Thyroid gland (tissue), 4 donors: Measurements from ENCODE around the gene MRPL16. TPM values are rescaled to one million over a fixed set of nuclear protein-coding genes. Genes with fewer than 3 reads are reported as not detected.

Experiments
- DNase-seq, 2 donors: peaks; one replicate each; pipeline ENCODE4 v3.0.0-alpha.2; 2019
- H3K27ac ChIP-seq, 3 donors: fragments of 200-600 bp; sonication (generic); 1 replicate in 2 of 3; 2 replicates in 1 of 3; pipeline ENCODE4 v1.5.1; 2016 to 2019; ENCODE audit warnings: mild to moderate bottlenecking in 1 of 3, moderate library complexity in 1 of 3
- H3K27me3 ChIP-seq: fragments of 200-600 bp; sonication (generic); one replicate; pipeline ENCODE4 v1.5.1; 2019
- H3K36me3 ChIP-seq, 2 donors: fragments of 200-600 bp; sonication (generic); one replicate each; pipeline ENCODE4 v1.5.1; 2016 to 2019
- H3K4me1 ChIP-seq, 2 donors: fragments of 200-600 bp; sonication (generic); one replicate each; pipeline ENCODE4 v1.5.1; 2017 to 2019
- H3K4me3 ChIP-seq, 3 donors: fragments of 200-600 bp; sonication (generic); replicated peaks in 1 of 3; 1 replicate in 2 of 3; 2 replicates in 1 of 3; pipeline ENCODE4 v1.5.1; 2016; ENCODE audit warnings: mild to moderate bottlenecking in 1 of 3
- H3K9me3 ChIP-seq: fragments of 200-600 bp; sonication (generic); one replicate; pipeline ENCODE4 v1.5.1; 2017
- POLR2A ChIP-seq, 2 donors: fragments of 450-650 bp; IDR thresholded peaks; one replicate each; pipeline ENCODE4 v1.6.1; 2017; ENCODE audit warnings: antibody characterized with exemption in 2 of 2, mild to moderate bottlenecking in 2 of 2, moderate library complexity in 1 of 2
- WGBS, 2 donors: methylation state at CpG; one replicate each; pipeline ENCODE4 v1.1.5; 2017; 5-methylcytosine and 5-hydroxymethylcytosine counted together
- intact Hi-C: fragments of 100-400 bp; cut with DNase I; formaldehyde crosslinking; loops from one replicate; pipeline ENCODE4 v1.15.1; 2023
- total RNA-seq, 4 donors: library from RNA; depleted of rRNA; stranded (reverse); fragments of >200 nt; gene quantifications; one replicate each; pipeline ENCODE4 v1.2.3, GENCODE V29; 2016
- TF ChIP-seq, protein P1 (sequence below), 6 experiments: fragments of 200-600 bp in 3 of 6; fragments of 450-650 bp in 3 of 6; sonication (generic) in 3 of 6; IDR thresholded peaks; one replicate each; pipeline ENCODE4 v1.5.1; 2016 to 2019; ENCODE audit warnings: antibody characterized with exemption in 6 of 6, mild to moderate bottlenecking in 2 of 6, inconsistent platforms in 1 of 6, moderate library complexity in 1 of 6

The MRPL16 gene
- total RNA-seq, 4 donors from 2014 or later = 19.4 to 40.7 (median 25.4) TPM

DNA sequence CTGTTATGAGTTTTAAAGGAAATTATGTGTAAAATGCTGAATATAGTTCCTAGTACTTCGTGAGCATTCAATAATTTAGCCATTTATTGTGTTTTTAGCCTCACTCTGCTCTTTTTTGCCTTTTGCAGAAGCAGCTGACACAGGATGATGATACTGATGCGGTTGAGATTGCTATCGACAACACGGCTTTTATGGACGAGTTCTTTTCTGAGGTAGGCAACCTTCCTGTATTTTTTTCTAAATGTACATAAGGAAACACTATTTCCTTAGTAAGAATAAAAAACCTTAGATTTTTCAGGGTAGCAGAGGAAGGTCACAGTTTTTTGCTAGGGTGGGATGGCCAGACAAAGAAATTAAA, 37.5 kb downstream of the MRPL16 start:
- H3K9me3 ChIP-seq = no peaks in the 10 kb centered on the region
- peaks cover 10 to 12% of the 10 kb centered on the region in 2 donors for H3K36me3 ChIP-seq
- no peak for TF ChIP-seq POLR2A (IDR thresholded peaks at IDR 0.05)
- TF ChIP-seq, protein P1, sequence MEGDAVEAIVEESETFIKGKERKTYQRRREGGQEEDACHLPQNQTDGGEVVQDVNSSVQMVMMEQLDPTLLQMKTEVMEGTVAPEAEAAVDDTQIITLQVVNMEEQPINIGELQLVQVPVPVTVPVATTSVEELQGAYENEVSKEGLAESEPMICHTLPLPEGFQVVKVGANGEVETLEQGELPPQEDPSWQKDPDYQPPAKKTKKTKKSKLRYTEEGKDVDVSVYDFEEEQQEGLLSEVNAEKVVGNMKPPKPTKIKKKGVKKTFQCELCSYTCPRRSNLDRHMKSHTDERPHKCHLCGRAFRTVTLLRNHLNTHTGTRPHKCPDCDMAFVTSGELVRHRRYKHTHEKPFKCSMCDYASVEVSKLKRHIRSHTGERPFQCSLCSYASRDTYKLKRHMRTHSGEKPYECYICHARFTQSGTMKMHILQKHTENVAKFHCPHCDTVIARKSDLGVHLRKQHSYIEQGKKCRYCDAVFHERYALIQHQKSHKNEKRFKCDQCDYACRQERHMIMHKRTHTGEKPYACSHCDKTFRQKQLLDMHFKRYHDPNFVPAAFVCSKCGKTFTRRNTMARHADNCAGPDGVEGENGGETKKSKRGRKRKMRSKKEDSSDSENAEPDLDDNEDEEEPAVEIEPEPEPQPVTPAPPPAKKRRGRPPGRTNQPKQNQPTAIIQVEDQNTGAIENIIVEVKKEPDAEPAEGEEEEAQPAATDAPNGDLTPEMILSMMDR (IDR thresholded peaks at IDR 0.05) = no peak
- intact Hi-C loops = no loop called here
- 83 to 96% methylated on average over 5 of the region's 5 CpGs for WGBS, 2 donors
- no peak overlapping the region for H3K27ac ChIP-seq
- H3K27me3 ChIP-seq = no peaks in the 10 kb centered on the region
- peaks cover 4 to 23% of the 10 kb centered on the region in 2 donors for H3K4me1 ChIP-seq
- no peak for DNase-seq
- no peak overlapping the region for H3K4me3 ChIP-seq

DNA sequence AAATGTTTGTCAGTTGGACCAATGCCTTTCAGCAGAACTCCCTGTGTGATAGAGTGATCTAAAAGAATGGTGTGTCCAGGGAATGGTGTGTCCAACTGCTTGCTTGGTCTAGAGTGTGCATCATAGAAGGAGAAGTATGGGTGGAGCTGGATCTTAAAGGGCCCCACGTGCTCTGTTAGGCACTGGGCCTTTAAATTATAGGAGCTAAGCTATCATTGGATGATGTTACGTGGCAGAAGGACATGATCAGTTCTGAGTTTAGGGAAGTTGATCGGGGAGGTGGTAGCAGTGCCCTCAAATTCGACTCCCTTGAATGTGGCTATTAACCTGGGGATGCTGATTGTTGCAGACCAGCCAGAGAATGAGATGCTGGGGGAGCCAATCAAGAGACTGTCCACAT, 39.0 kb downstream of the MRPL16 start:
- no peak for DNase-seq
- Histone ChIP-seq H3K27me3 (no peaks in the 10 kb centered on the region), H3K27ac (no peak overlapping the region), H3K4me1 (peaks cover 4 to 18% of the 10 kb centered on the region in 2 donors), H3K4me3 (no peak overlapping the region), H3K9me3 (no peaks in the 10 kb centered on the region), H3K36me3 (peaks cover 10 to 12% of the 10 kb centered on the region in 2 donors)
- 72 to 94% methylated on average over 4 of the region's 4 CpGs for WGBS, 2 donors
- TF ChIP-seq, protein P1 (IDR thresholded peaks at IDR 0.05) = no peak
- TF ChIP-seq POLR2A (IDR thresholded peaks at IDR 0.05) = no peak
- intact Hi-C loops = no loop called here

DNA sequence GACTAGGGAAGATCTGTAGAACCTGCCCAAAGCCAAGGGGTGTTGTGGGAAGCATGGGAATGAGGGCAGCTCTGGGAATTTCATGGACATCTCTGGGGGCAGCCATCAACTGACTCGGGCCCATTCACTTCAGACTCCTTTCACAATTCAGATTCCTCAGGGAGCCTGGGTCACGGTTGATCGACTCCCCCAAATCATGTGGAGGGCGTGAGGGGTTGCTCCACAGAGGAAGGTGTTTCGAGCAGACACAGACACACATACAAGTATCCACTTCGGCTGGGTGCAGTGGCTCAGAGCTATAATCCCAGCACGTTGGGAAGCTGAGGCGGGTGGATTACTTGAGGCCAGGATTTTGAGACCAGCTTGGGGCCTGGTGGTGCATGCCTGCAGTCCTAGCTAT, 39.7 kb downstream of the MRPL16 start:
- peak in 1 of 2 donors; percentile 23 for DNase-seq
- Histone ChIP-seq H3K27me3 (no peaks in the 10 kb centered on the region), H3K9me3 (no peaks in the 10 kb centered on the region), H3K4me1 (peaks cover 4 to 14% of the 10 kb centered on the region in 2 donors), H3K36me3 (peaks cover 10 to 12% of the 10 kb centered on the region in 2 donors), H3K27ac (no peak overlapping the region), H3K4me3 (no peak overlapping the region)
- WGBS, 2 donors = 78 to 81% methylated on average over 8 of the region's 8 CpGs
- no peak for TF ChIP-seq POLR2A (IDR thresholded peaks at IDR 0.05)
- TF ChIP-seq, protein P1 (IDR thresholded peaks at IDR 0.05) = no peak
- intact Hi-C loops = no loop called here

DNA sequence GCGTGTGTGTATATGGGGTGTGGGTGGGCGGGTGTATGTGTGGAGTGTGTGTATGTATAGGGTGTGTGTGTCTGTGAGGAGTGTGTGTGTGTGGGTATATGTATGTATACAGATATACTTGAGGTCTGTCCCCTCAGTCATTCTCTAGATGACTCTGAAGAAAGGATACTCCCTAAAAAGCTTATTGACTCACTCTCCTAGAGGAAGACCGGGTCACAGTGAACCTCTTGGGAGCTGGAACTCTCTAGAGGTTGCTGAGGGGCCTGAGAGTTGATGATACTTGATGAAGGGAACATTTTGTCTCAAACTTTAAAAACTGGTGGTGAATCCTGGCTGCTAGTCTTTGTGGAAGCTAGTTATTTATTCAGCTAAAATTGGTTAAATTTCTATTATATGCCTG, 40.3 kb downstream of the MRPL16 start:
- Histone ChIP-seq H3K36me3 (peaks cover 10 to 12% of the 10 kb centered on the region in 2 donors), H3K4me1 (peaks cover 4 to 15% of the 10 kb centered on the region in 2 donors), H3K27me3 (no peaks in the 10 kb centered on the region), H3K4me3 (no peak overlapping the region), H3K27ac (no peak overlapping the region), H3K9me3 (no peaks in the 10 kb centered on the region)
- intact Hi-C loops = no loop called here
- peak in 1 of 2 donors; percentile 29 for DNase-seq
- WGBS, 2 donors = 73 to 78% methylated on average over 3 of the region's 3 CpGs
- TF ChIP-seq, protein P1 (IDR thresholded peaks at IDR 0.05) = no peak
- TF ChIP-seq POLR2A (IDR thresholded peaks at IDR 0.05) = no peak

DNA sequence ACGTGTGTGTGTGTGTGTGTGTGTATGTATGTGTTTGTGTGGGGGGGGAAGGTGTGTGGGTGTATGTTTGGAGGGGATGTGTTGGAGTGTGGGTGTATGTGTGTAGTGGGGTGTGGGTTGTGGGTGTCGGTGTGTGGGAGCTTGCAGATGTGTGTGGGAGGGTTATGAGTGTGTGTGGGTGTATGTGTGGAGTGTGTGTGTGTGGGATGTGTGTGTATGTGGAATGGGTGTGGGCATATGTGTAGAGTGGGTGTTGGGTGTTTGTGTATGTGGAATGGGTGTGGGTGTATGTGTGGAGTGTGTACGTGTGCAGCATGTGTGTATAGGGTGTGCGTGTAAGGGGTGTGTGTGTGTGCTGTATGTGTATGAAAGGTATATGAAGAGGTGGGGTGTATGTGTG, 40.8 kb downstream of the MRPL16 start:
- H3K4me3 ChIP-seq = no peak overlapping the region
- H3K4me1 ChIP-seq = peaks cover 4 to 20% of the 10 kb centered on the region in 2 donors
- 94 to 95% methylated on average over 4 of the region's 4 CpGs for WGBS, 2 donors
- H3K36me3 ChIP-seq = peaks cover 8 to 10% of the 10 kb centered on the region in 2 donors
- DNase-seq = no peak
- no peaks in the 10 kb centered on the region for H3K9me3 ChIP-seq
- H3K27me3 ChIP-seq = no peaks in the 10 kb centered on the region
- intact Hi-C loops = no loop called here
- no peak overlapping the region for H3K27ac ChIP-seq
- TF ChIP-seq, protein P1 (IDR thresholded peaks at IDR 0.05) = no peak
- TF ChIP-seq POLR2A (IDR thresholded peaks at IDR 0.05) = no peak
